ENCODE measurements around the gene C16orf96.
A peak's percentile ranks its signal among the peaks of the same experiment; 100 is the strongest.

The C16orf96 gene

DNA sequence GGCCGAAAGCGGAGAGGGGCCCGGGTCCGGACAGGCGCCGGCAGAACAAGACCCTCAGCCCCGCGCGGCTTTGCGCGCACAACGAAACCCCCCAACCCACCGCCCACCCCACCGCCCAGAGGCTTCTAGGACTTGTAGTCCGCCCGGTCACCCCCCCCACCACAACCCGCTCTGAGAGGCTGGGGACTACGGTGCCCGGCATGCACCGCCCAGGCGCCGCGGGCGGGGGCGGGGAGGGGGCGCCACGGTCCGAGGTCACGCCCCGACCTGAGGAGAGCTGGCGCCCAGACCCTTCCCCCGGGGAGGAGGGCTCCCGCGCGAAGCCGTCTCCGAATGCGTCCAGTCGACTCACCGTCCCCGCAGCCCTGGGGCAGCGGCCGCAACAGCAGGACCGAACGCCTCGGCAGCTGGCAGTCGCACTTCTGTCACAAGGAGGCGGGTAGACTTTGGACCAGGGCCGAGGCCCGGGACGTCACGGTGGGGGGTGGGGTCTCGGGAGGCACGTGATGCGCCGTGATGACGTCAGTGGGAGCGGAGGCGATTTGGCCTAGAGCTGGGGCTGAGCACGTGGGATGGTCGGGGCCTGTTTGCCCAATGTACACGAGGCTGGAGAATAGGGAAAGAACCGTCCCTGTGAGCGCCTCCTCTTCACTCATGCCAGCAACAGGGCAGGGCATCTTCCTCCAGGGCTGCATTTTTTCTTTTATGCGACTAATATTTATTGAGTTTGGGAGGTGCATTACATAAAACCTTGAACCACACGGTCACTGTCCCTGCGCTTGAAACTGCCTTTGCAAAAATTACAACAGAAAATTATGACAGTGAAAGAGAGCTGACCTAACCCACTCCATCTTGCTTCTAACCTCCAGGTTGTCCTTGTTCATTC, 17.5 kb upstream of the C16orf96 start, which contains the start of gene CDIP1 (continued):
- TF ChIP-seq, protein P1, sequence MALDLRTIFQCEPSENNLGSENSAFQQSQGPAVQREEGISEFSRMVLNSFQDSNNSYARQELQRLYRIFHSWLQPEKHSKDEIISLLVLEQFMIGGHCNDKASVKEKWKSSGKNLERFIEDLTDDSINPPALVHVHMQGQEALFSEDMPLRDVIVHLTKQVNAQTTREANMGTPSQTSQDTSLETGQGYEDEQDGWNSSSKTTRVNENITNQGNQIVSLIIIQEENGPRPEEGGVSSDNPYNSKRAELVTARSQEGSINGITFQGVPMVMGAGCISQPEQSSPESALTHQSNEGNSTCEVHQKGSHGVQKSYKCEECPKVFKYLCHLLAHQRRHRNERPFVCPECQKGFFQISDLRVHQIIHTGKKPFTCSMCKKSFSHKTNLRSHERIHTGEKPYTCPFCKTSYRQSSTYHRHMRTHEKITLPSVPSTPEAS (tag by site-specific recombination; IDR thresholded peaks at IDR 0.05): peak; percentile 18; the same call in 1 of the 2 replicates
- no peak for TF ChIP-seq ZNF621 (tag by site-specific recombination; IDR thresholded peaks at IDR 0.05)
- TF ChIP-seq, protein P2, sequence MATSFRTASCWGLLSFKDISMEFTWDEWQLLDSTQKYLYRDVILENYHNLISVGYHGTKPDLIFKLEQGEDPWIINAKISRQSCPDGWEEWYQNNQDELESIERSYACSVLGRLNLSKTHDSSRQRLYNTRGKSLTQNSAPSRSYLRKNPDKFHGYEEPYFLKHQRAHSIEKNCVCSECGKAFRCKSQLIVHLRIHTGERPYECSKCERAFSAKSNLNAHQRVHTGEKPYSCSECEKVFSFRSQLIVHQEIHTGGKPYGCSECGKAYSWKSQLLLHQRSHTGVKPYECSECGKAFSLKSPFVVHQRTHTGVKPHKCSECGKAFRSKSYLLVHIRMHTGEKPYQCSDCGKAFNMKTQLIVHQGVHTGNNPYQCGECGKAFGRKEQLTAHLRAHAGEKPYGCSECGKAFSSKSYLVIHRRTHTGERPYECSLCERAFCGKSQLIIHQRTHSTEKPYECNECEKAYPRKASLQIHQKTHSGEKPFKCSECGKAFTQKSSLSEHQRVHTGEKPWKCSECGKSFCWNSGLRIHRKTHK (tag by site-specific recombination; IDR thresholded peaks at IDR 0.05): no peak
- TF ChIP-seq ZNF544 (tag by site-specific recombination; IDR thresholded peaks at IDR 0.05): no peak
- TF ChIP-seq ZNF266 (tag by site-specific recombination; IDR thresholded peaks at IDR 0.05; ENCODE audit: low read depth): no peak
- peak; percentile 93 for TF ChIP-seq ZNF391 (tag by site-specific recombination; IDR thresholded peaks at IDR 0.05; ENCODE audit: borderline replicate concordance, low read depth)
- peak; percentile 43; the same call in 1 of the 2 replicates for TF ChIP-seq ZNF626 (tag by site-specific recombination; IDR thresholded peaks at IDR 0.05)
- no peak for TF ChIP-seq ZNF747 (tag by site-specific recombination; IDR thresholded peaks at IDR 0.05)
- TF ChIP-seq GLIS2 (tag by site-specific recombination; IDR thresholded peaks at IDR 0.05): peak; percentile 76
- TF ChIP-seq, protein P3, sequence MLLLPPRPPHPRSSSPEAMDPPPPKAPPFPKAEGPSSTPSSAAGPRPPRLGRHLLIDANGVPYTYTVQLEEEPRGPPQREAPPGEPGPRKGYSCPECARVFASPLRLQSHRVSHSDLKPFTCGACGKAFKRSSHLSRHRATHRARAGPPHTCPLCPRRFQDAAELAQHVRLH (tag by site-specific recombination; IDR thresholded peaks at IDR 0.05): peak; percentile 93
- TF ChIP-seq, protein P4, sequence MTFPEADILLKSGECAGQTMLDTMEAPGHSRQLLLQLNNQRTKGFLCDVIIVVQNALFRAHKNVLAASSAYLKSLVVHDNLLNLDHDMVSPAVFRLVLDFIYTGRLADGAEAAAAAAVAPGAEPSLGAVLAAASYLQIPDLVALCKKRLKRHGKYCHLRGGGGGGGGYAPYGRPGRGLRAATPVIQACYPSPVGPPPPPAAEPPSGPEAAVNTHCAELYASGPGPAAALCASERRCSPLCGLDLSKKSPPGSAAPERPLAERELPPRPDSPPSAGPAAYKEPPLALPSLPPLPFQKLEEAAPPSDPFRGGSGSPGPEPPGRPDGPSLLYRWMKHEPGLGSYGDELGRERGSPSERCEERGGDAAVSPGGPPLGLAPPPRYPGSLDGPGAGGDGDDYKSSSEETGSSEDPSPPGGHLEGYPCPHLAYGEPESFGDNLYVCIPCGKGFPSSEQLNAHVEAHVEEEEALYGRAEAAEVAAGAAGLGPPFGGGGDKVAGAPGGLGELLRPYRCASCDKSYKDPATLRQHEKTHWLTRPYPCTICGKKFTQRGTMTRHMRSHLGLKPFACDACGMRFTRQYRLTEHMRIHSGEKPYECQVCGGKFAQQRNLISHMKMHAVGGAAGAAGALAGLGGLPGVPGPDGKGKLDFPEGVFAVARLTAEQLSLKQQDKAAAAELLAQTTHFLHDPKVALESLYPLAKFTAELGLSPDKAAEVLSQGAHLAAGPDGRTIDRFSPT (tag by site-specific recombination; IDR thresholded peaks at IDR 0.05): peak; percentile 94
- TF ChIP-seq ZNF785 (tag by site-specific recombination; IDR thresholded peaks at IDR 0.05): peak; percentile 77
- TF ChIP-seq, protein P5, sequence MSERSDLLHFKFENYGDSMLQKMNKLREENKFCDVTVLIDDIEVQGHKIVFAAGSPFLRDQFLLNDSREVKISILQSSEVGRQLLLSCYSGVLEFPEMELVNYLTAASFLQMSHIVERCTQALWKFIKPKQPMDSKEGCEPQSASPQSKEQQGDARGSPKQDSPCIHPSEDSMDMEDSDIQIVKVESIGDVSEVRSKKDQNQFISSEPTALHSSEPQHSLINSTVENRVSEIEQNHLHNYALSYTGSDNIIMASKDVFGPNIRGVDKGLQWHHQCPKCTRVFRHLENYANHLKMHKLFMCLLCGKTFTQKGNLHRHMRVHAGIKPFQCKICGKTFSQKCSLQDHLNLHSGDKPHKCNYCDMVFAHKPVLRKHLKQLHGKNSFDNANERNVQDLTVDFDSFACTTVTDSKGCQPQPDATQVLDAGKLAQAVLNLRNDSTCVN (tag by site-specific recombination; optimal IDR thresholded peaks at IDR 0.05): peak; percentile 57
- TF ChIP-seq ZNF658 (tag by site-specific recombination; IDR thresholded peaks at IDR 0.05): no peak
- peak; percentile 9; the same call in 1 of the 2 replicates for TF ChIP-seq ZNF221 (tag by site-specific recombination; IDR thresholded peaks at IDR 0.05; ENCODE audit: borderline replicate concordance)
- peak; percentile 99 for TF ChIP-seq ZNF629 (tag by site-specific recombination; IDR thresholded peaks at IDR 0.05)
- TF ChIP-seq ZNF555 (tag by site-specific recombination; conservative IDR thresholded peaks at IDR 0.05): no peak
- no peak for TF ChIP-seq ZNF473 (tag by site-specific recombination; IDR thresholded peaks at IDR 0.05)
- TF ChIP-seq ZNF514 (tag by site-specific recombination; IDR thresholded peaks at IDR 0.05): no peak
- peak; percentile 93 for TF ChIP-seq ZNF76 (tag by site-specific recombination; IDR thresholded peaks at IDR 0.05; ENCODE audit: borderline replicate concordance, low read depth)
- TF ChIP-seq ZBTB6 (tag by site-specific recombination; IDR thresholded peaks at IDR 0.05): peak; percentile 94
- peak; percentile 83 for TF ChIP-seq TRIM28 (IDR thresholded peaks at IDR 0.05; ENCODE audit: borderline replicate concordance, low read length)
- peak; percentile 85 for TF ChIP-seq ZNF501 (tag by site-specific recombination; IDR thresholded peaks at IDR 0.05)
- TF ChIP-seq ZNF23 (tag by site-specific recombination; IDR thresholded peaks at IDR 0.05; ENCODE audit: borderline replicate concordance): no peak
- TF ChIP-seq BCL11B (tag by site-specific recombination; IDR thresholded peaks at IDR 0.05; ENCODE audit: low read depth): peak; percentile 90
- TF ChIP-seq REPIN1 (tag by site-specific recombination; IDR thresholded peaks at IDR 0.05; ENCODE audit: low read depth): no peak; the same call in 1 of the 2 replicates
- TF ChIP-seq, protein P6, sequence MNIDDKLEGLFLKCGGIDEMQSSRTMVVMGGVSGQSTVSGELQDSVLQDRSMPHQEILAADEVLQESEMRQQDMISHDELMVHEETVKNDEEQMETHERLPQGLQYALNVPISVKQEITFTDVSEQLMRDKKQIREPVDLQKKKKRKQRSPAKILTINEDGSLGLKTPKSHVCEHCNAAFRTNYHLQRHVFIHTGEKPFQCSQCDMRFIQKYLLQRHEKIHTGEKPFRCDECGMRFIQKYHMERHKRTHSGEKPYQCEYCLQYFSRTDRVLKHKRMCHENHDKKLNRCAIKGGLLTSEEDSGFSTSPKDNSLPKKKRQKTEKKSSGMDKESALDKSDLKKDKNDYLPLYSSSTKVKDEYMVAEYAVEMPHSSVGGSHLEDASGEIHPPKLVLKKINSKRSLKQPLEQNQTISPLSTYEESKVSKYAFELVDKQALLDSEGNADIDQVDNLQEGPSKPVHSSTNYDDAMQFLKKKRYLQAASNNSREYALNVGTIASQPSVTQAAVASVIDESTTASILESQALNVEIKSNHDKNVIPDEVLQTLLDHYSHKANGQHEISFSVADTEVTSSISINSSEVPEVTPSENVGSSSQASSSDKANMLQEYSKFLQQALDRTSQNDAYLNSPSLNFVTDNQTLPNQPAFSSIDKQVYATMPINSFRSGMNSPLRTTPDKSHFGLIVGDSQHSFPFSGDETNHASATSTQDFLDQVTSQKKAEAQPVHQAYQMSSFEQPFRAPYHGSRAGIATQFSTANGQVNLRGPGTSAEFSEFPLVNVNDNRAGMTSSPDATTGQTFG (tag by site-specific recombination; IDR thresholded peaks at IDR 0.05; ENCODE audit: borderline replicate concordance): no peak
- peak; percentile 99 for TF ChIP-seq ZXDB (tag by site-specific recombination; IDR thresholded peaks at IDR 0.05)
- peak; percentile 84; the same call in 1 of the 2 replicates for TF ChIP-seq KLF7 (tag by site-specific recombination; IDR thresholded peaks at IDR 0.05; ENCODE audit: borderline replicate concordance)

All from HEK293 (cell line).